Hepatocyte (in vitro differentiated cells): ENCODE data around the gene CARMIL1. TPM values are rescaled to one million over a fixed set of nuclear protein-coding genes. Genes with fewer than 3 reads are reported as not detected.

Experiments
- DNase-seq: peaks from one replicate; pipeline ENCODE4 v3.0.0-alpha.2; 2016; ENCODE audit warnings: low spot score
- H2AFZ ChIP-seq: fragments of 200-600 bp; sonication (generic); 2 replicates; pipeline ENCODE4 v1.6.0; 2016; ENCODE audit warnings: antibody characterized with exemption, mild to moderate bottlenecking
- H3K27ac ChIP-seq: fragments of 200-600 bp; sonication (generic); 2 replicates; pipeline ENCODE4 v1.5.1; 2016; ENCODE audit warnings: mild to moderate bottlenecking
- H3K27me3 ChIP-seq: fragments of 200-600 bp; sonication (generic); 2 replicates; pipeline ENCODE4 v1.6.1; 2016
- H3K36me3 ChIP-seq: fragments of 200-600 bp; sonication (generic); replicated peaks from 2 replicates; pipeline ENCODE4 v1.5.1; 2016; ENCODE audit warnings: low read depth; ENCODE audit not compliant: insufficient read depth
- H3K4me1 ChIP-seq: fragments of 200-600 bp; sonication (generic); 2 replicates; pipeline ENCODE4 v1.5.1; 2016; ENCODE audit warnings: mild to moderate bottlenecking, moderate library complexity; ENCODE audit not compliant: insufficient read depth
- H3K4me2 ChIP-seq: fragments of 200-600 bp; sonication (generic); 2 replicates; pipeline ENCODE4 v1.6.0; 2016
- H3K4me3 ChIP-seq: fragments of 200-600 bp; sonication (generic); 2 replicates; pipeline ENCODE4 v1.5.1; 2016; ENCODE audit warnings: mild to moderate bottlenecking
- H3K79me2 ChIP-seq: fragments of 200-600 bp; sonication (generic); 2 replicates; pipeline ENCODE4 v1.6.0; 2017; ENCODE audit warnings: mild to moderate bottlenecking
- H3K9me2 ChIP-seq: fragments of 200-600 bp; sonication (generic); replicated peaks from 2 replicates; pipeline ENCODE4 v1.6.0; 2017; ENCODE audit warnings: mild to moderate bottlenecking; ENCODE audit not compliant: insufficient read depth
- H3K9me3 ChIP-seq: fragments of 200-600 bp; sonication (generic); 2 replicates; pipeline ENCODE4 v1.5.1; 2016; ENCODE audit warnings: low read depth, mild to moderate bottlenecking
- H4K20me1 ChIP-seq: fragments of 200-600 bp; sonication (generic); 2 replicates; pipeline ENCODE4 v1.6.0; 2016; ENCODE audit warnings: mild to moderate bottlenecking; ENCODE audit not compliant: insufficient read depth, poor library complexity, severe bottlenecking
- EZH2 ChIP-seq: fragments of 200-600 bp; sonication (generic); IDR thresholded peaks from 2 replicates; pipeline ENCODE4 v1.6.1; 2016; ENCODE audit warnings: antibody characterized with exemption, mild to moderate bottlenecking, borderline replicate concordance
- EZH2phosphoT487 ChIP-seq: fragments of 200-600 bp; sonication (generic); IDR thresholded peaks from one replicate; pipeline ENCODE4 v1.6.1; 2018; ENCODE audit warnings: antibody characterized with exemption, mild to moderate bottlenecking, low read depth, moderate library complexity; ENCODE audit not compliant: unreplicated experiment, severe bottlenecking
- WGBS: methylation state at CpG from one replicate; pipeline ENCODE4 v1.1.6; 2016; ENCODE audit warnings: low lambda C conversion rate; ENCODE audit errors: missing lambda C conversion rate; 5-methylcytosine and 5-hydroxymethylcytosine counted together
- polyA plus RNA-seq: library from polyadenylated mRNA; unstranded; fragments of >200 nt; fragmentation: Nextera tagmentation; extraction: Ambion mirVana; gene quantifications from 2 replicates; pipeline ENCODE4 v1.2.1, GENCODE V29; 2016
- total RNA-seq: library from RNA; depleted of rRNA; stranded (reverse); fragments of >200 nt; gene quantifications from 2 replicates; pipeline ENCODE4 v1.2.3, GENCODE V29; 2014
- TF ChIP-seq, protein P1 (sequence below): fragments of 200-600 bp; sonication (generic); IDR thresholded peaks from 2 replicates; pipeline ENCODE4 v1.5.1; 2016; ENCODE audit warnings: antibody characterized with exemption, mild to moderate bottlenecking; ENCODE audit not compliant: poor library complexity

Gene CARMIL1
- total and polyA plus RNA-seq, 2 experiments from 2014 or later: 19.5 to 40.6 TPM

DNA sequence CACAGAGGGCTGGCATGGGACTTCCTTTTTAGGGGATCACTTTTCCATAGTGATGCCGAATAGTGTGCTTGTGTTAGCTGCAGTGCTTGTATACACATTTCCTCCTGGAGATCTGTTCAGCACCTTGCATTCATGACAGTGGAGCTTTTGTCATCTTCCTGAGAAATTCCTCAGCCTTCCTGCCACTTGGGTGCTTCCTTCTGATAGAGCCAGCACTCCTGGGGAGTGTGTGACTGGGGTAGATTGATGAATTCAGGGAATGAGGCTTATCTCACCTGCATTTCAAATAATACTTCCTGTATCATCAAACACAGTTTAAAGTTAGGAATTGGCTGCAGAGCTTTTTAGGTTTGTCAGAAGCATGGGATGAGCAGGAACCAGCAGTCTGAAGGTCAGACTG is 324.1 kb downstream of the CARMIL1 start:
- Histone ChIP-seq H2AFZ (no peak overlapping the region), H3K27me3 (no peaks in the 10 kb centered on the region), H3K4me2 (no peak overlapping the region), H3K4me1 (no peaks in the 10 kb centered on the region), H3K4me3 (no peak overlapping the region), H3K27ac (no peak overlapping the region), H3K79me2 (no peaks in the 10 kb centered on the region), H4K20me1 (no peaks in the 10 kb centered on the region), H3K36me3 (no peaks in the 10 kb centered on the region), H3K9me3 (no peaks in the 10 kb centered on the region), H3K9me2 (no peaks in the 10 kb centered on the region)
- DNase-seq: no peak
- no peak for TF ChIP-seq EZH2phosphoT487
- no peak for TF ChIP-seq EZH2
- TF ChIP-seq, protein P1, sequence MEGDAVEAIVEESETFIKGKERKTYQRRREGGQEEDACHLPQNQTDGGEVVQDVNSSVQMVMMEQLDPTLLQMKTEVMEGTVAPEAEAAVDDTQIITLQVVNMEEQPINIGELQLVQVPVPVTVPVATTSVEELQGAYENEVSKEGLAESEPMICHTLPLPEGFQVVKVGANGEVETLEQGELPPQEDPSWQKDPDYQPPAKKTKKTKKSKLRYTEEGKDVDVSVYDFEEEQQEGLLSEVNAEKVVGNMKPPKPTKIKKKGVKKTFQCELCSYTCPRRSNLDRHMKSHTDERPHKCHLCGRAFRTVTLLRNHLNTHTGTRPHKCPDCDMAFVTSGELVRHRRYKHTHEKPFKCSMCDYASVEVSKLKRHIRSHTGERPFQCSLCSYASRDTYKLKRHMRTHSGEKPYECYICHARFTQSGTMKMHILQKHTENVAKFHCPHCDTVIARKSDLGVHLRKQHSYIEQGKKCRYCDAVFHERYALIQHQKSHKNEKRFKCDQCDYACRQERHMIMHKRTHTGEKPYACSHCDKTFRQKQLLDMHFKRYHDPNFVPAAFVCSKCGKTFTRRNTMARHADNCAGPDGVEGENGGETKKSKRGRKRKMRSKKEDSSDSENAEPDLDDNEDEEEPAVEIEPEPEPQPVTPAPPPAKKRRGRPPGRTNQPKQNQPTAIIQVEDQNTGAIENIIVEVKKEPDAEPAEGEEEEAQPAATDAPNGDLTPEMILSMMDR: no peak
- 94% methylated on average over 1 of the region's 1 CpG for WGBS

DNA sequence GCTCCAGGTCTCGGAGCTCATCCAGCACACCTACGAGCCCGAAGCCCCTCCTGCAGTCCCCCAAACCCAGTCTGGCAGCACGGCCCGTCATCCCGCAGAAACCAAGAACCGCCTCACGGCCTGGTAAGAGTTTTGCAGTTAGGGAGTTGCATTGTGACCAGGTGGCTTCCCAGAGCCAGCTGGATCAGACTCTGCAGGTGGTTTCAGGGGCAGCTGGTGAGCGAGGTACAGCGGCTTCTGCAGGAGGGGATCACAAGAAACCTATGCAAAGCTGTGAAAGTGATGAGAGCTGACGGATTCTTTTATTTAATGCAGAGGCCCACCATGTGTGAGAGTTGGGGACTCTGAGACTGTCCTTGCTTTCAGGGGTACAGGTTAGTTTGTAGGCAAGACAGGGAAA is 327.0 kb downstream of the CARMIL1 start:
- Histone ChIP-seq H3K79me2 (no peaks in the 10 kb centered on the region), H3K4me2 (no peak overlapping the region), H3K9me3 (no peaks in the 10 kb centered on the region), H3K27me3 (no peaks in the 10 kb centered on the region), H3K36me3 (no peaks in the 10 kb centered on the region), H4K20me1 (no peaks in the 10 kb centered on the region), H3K4me3 (no peak overlapping the region), H3K4me1 (no peaks in the 10 kb centered on the region), H2AFZ (no peak overlapping the region), H3K27ac (no peak overlapping the region), H3K9me2 (no peaks in the 10 kb centered on the region)
- DNase-seq: no peak
- TF ChIP-seq EZH2phosphoT487 (no peak), EZH2 (no peak)
- TF ChIP-seq, protein P1: no peak
- 92% methylated on average over 11 of the region's 11 CpGs for WGBS

DNA sequence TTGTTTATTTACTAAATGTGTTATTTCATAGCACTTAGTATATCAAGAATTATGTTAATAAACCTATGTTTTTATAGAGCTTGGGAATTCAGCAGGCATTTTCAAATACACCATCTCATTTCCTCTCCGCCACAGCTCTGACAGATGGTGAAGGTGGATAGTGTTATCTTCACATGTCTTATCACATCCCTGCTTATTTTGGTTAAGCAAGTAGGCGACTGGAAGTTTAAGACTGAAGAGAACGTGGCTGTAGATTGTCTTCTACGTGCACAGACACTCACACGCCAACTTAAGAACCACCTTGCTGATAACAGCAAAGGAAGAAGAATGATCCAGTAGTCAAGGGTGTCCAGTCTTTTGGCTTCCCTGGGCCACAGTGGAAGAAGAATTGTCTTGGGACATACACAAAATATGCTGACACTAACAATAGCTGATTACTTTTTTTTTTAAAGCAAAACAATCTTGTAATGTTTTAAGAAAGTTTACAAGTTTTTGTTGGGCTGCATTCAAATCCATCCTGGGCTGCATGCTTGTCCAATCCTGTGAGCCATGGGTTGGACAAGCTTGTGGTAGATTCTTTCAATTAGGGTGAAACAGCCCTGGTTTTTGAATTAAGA is 329.5 kb downstream of the CARMIL1 start:
- TF ChIP-seq EZH2phosphoT487 (no peak), EZH2 (no peak)
- TF ChIP-seq, protein P1: no peak
- no peaks in the 10 kb centered on the region for H3K79me2 ChIP-seq
- no peak overlapping the region for H3K4me2 ChIP-seq
- no peaks in the 10 kb centered on the region for H3K27me3 ChIP-seq
- H2AFZ ChIP-seq: no peak overlapping the region
- DNase-seq: no peak
- no peaks in the 10 kb centered on the region for H4K20me1 ChIP-seq
- WGBS: 84% methylated on average over 5 of the region's 5 CpGs
- no peak overlapping the region for H3K27ac ChIP-seq
- no peak overlapping the region for H3K4me3 ChIP-seq
- no peaks in the 10 kb centered on the region for H3K36me3 ChIP-seq
- no peaks in the 10 kb centered on the region for H3K9me3 ChIP-seq
- H3K9me2 ChIP-seq: no peaks in the 10 kb centered on the region
- no peaks in the 10 kb centered on the region for H3K4me1 ChIP-seq
